SKM-1 (cell line): ENCODE measurements around the gene GSS.

ENCODE experiments used
- DNase-seq: peaks from one replicate; lab custom pipeline; 2025; ENCODE audit not compliant: unreplicated experiment; lab: John Stamatoyannopoulos, UW

GSS gene

DNA sequence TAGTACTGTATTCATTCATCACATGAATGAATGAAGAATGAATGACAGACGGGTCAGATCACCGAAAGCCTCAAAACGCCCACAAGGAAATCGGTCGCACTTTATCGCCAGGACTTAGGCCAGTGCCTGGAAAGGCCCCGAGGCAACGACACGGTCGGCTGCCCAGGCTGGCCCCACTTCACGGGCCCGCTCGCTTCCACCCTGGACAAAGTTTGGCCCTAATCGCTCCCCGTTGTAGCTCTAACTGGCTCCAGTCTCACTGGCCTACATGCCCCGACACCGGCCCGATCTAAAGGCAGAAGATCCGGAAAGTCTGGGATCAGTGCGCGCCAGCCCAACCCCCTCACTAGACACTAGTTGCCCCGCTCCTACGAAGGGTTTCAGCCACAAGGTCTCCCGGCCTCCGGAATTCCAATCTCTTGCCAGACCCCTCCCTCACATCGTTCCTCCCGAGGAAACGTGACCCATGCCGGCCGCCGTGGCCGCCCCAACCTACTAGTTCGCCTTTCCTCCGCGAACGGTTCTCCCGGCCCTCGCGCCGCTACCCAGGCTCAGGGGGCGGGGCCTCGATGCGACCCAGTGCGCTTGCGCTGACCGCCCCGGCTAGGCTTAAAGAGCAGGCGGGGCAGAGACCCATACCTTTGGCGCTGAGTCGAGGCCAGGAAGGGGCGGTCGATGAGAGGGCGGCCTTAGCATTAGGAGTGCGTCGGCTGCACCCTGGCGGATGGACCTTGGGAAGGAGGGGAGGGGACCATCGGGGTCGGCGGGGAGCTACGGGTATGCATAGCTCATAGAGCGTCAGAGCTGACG lies at the start of gene GSS, which contains the start of gene MYH7B:
TSS of gene GSS (minus strand) at position 576 of the 810 bp plus-strand sequence. CDS start 3,954 bp downstream, outside the sequence.
TSS of gene MYH7B (plus strand) at position 638 of the 810 bp plus-strand sequence. CDS start 22,138 bp downstream, outside the sequence.
- DNase-seq = peak; percentile 85

DNA sequence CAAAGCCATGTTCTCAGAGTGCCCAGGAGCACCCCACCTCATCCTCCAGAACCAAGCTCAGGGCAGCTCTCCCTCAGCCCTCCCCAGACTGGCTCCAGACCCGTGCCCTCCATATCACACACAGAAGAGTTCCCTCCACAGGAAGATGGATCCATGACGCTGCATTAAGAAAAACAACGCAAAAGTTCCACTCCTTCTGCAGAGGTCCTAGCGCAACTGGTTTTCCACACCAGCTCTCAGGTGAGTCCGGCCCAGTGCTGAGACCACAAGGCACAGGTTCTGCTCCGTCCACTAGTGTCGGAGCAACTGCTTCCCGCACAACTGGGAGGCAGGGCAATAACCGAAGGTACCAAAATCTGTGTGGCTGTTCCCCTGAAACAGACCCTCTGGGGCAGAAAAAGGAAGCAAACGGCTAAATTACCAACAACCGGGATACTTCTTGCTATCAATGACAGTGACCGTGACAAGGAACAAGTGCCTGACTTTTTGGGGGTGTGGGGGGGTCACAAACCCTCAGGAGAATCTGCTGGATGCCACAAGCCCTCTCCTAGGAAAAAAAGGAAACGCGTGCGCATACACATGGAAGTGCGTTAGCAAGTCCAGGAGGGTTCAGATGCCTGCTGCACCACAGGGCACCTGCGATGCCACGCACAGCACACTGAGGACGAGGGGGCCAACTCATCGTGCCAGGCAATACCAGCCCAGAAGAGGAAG lies 49.3 kb upstream of the GSS start:
- DNase-seq = no peak

DNA sequence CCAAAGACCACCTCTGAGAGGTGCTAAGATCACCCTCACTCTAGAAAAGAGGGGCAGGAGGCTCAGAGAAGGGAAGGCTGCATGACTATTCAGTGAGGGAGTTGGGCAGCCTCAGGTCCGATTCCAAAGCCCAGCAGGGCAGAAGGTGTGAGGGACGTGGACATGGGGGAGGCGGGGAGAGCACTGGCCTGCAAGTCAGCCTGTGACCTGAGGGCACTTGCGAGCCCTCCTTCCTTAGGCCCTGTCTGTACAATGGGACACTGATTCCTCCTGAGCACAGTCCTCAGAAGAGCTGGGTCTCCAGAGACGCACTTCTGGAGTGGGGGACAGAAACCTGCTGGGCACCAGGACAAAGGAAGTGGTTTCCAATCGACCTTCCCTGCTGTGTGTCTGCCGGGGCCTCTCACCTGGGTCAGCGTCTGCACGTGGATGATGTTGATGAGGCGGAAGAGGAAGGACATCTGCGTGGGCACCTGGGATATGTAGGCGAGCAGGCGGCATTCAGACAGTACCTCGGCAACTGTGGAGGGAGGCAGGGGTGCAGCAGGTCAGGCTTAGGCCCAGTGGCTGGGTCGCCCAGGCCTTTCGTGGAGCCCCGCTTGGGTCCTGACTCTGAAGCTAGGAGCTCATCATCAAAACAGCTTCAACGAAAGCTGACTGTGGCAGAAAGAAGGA lies 48.6 kb upstream of the GSS start:
- DNase-seq = no peak

DNA sequence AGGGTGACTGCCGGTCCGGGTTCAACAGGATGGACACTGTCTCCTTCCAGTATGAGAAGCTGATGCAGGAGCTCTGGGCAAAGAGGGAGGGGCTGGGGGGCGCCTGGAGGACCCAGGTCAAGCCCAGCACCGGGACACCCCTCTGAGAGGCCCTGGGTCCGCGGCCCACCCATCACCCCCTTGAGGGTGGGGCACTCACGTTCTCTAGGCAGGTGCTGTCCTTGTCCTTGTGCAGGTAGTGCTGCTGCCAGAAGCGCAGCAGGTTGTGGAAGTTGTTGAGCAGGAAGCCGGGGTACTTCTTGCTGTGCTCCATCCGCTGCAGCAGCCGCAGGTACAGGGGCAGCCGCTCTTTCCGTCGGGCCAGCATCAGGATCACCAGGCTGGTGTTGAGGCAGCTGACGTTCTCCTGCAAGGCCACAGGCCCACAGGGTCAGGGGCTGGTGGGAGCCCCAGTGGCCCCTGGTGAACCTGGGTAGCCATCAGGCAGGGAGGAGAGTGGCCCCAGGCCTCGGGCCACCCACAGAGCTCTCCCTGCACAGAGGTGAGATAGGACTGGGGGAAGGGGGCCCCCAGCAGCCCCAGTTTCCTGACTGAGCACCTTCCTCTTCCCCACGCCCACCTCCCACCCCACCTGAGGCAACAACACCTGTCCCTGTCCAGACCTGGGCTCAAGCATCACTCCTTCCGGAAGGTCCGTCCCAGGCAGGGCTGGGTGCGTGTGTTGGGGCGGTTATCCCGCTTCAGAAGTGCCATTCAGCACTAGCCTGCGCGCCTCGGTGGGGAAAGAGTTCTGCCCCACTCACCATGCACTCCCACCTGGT lies 47.8 kb upstream of the GSS start:
- no peak for DNase-seq

DNA sequence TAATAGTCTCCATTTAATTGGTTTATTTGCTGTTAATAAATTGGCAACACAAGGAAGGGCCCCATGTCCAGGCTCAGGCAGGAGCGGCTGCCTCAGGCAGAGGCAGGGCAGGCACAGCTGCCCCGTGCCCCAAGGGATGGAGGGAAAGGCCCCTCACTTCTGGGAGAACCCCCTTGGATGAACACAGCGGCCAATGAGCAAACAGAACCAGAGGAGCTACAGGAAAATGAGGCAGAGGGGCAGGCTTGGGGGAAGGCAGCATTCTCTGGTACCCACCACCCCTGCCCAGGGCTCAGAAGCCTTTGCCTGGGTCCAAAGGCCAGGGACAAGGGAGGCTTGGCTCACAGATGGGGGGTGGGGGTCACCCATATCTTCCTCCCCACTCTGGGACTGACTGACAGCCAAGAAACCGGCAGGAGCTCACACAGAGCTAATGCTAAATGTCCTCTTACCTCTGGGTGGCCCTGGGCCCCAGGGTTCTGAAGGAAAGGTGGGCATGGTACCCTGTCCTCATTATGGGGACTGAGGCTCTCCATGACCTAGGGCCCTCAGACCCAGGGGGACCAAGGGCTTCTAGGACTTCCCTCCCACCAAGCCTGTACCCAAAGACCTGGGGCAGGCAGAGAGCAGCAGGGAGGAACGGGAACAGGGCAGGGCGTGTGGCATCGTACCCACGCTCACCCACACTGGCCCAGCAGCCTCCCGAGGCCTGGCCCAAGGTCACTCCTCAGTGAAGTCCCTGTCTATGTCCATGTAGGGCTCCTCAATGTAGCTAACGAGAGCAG lies 47.0 kb upstream of the GSS start:
- DNase-seq = no peak

DNA sequence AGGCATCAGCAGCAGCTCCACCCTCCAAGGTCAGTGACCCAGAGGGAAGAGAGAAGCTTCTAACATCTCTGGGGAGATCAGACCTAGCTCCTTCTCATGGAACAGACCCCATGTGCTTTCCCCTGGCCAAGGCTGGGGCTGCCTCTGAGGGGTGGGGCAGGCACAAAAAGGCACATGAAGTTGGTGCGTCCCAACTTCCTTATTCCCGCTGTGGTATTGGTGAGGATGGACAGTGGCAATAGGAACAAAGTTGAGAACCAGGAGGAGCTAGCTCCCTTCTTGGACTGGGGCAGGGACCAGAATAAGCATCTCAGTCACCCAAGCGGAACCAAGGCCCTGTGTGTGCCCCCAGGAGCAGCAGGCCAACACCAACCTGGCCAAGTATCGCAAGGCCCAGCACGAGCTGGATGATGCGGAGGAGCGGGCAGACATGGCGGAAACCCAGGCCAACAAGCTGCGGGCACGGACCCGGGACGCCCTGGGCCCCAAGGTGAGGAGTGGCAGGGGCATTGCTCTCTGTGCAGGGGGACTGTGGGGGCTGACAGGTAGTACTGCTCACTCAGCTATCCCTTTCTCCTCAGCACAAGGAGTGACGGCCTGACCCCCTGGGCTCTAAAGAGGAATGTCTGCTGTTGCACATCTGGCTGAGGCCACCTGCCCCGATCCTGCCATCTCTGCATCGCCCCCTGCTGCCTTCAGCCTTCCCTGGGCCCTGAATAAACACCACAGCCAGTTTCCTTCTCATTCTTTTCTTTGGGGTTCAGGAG lies 46.2 kb upstream of the GSS start:
- DNase-seq = no peak

DNA sequence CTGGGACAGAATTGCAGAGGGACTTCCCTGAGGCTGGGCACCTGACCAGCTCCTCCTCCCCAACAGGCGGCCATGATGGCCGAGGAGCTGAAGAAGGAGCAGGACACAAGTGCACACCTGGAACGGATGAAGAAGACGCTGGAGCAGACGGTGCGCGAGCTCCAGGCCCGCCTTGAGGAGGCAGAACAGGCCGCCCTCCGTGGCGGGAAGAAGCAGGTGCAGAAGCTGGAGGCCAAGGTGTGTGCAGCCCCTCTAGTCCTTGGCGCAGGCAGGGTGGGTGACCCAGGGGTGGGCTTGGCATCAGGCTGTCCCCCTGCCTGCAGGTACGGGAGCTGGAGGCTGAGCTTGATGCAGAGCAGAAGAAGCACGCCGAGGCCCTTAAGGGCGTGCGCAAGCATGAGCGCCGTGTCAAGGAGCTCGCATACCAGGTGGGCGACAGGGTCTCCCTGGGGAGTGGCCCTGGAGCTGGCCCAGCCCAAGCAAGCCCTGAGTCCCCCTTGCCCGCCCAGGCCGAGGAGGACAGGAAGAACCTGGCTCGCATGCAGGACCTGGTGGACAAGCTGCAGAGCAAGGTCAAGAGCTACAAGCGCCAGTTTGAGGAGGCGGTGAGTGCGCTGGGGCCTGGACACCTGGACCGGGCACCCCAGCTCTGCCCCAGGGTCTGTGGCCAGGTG lies 45.5 kb upstream of the GSS start:
- no peak for DNase-seq

DNA sequence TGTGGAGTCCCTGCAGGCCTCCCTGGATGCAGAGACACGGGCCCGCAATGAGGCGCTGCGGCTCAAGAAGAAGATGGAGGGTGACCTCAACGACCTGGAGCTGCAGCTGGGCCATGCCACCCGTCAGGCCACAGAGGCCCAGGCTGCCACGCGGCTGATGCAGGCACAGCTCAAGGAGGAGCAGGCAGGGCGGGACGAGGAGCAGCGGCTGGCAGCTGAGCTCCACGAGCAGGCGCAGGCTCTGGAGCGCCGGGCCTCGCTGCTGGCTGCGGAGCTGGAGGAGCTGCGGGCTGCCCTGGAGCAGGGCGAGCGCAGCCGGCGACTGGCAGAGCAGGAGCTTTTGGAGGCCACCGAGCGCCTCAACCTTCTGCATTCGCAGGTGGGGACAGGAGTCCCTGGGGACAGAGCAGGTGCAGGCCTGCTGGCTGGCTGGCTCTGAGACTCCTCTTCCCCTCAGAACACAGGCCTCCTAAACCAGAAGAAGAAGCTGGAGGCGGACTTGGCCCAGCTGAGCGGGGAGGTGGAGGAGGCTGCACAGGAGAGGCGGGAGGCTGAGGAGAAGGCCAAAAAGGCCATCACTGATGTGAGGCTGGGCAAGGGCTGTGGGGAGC lies 44.8 kb upstream of the GSS start:
- DNase-seq = no peak

DNA sequence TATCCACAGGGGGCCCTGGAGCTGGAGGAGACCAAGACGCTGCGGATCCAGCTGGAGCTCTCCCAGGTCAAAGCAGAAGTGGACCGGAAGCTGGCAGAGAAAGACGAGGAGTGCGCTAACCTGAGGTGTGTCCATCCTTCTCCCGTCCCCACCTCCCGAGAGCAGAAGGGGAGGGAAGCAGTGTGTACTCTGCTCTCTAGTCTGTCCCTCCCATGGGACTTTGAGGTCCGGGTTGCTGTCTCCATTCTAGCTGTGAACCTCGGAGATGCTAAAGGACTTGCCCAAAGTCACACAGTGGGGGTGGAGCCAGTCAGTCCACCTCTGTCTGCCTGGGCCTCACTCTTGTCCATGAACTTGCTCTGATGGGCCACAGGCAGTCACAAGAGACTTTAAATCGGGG lies 44.2 kb upstream of the GSS start:
- no peak for DNase-seq

DNA sequence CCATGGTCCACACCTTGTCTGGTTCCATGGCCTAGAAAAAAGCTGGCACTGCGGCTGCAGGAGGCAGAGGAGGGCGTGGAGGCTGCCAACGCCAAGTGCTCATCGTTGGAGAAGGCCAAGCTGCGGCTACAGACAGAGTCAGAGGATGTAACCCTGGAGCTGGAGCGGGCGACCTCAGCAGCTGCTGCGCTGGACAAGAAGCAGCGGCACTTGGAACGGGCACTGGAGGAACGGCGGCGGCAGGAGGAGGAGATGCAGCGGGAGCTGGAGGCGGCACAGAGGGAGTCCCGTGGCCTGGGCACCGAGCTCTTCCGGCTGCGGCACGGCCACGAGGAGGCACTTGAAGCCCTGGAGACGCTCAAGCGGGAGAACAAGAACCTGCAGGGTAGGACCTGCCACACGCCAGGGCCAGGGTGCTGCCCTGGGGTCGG lies 43.4 kb upstream of the GSS start:
- DNase-seq = no peak

DNA sequence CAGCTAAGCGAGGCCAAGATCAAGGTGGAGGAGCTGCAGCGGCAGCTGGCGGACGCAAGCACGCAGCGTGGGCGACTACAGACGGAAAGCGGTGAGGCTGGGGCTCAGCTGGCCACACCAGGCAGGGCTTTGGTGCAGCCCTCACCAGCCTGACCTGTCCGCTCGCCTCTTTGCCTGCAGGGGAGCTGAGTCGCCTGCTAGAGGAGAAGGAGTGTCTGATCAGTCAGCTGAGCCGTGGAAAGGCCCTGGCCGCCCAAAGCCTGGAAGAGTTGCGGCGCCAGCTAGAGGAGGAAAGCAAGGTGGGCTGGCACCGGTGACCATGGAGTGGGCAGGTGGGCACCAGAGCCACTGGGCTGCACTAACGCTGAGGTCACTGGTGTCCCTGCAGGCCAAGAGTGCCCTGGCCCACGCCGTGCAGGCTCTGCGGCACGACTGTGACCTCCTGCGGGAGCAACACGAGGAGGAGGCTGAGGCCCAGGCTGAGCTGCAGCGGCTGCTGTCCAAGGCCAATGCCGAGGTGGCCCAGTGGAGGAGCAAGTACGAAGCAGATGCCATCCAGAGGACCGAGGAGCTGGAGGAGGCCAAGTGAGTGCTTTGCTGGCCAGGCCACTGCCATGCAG lies 42.8 kb upstream of the GSS start:
- no peak for DNase-seq

DNA sequence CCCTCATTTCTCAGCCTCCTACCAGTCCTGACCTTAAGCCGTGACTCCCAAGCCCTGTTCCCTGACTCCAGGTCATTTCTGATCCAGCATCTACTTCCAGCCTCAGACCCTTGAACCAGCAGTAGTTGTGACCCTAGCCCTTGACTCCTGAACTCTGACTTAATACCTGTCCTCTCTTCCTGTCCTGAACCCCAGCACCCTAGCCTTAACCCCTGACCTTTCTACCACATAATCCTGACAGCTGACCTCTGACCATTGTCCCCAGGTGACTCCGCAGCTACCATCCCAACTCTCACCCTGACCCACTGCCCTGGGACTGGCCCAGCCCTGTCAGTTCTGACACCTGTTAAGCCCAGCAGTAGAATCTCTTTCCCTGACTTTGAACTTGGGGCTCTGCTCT lies 42.2 kb upstream of the GSS start:
- no peak for DNase-seq

DNA sequence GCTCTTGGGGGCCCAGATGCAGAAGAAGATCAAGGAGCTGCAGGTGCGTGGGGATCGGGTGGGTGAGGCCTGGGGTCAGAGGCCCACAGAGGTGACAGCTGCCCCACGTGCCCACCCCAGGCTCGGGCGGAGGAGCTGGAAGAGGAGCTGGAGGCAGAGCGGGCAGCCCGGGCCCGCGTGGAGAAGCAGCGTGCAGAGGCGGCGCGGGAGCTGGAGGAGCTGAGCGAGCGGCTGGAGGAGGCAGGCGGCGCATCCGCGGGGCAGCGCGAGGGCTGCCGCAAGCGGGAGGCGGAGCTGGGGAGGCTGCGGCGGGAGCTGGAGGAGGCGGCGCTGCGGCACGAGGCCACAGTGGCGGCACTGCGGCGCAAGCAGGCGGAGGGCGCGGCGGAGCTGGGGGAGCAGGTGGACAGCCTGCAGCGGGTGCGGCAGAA lies 41.5 kb upstream of the GSS start:
- no peak for DNase-seq

DNA sequence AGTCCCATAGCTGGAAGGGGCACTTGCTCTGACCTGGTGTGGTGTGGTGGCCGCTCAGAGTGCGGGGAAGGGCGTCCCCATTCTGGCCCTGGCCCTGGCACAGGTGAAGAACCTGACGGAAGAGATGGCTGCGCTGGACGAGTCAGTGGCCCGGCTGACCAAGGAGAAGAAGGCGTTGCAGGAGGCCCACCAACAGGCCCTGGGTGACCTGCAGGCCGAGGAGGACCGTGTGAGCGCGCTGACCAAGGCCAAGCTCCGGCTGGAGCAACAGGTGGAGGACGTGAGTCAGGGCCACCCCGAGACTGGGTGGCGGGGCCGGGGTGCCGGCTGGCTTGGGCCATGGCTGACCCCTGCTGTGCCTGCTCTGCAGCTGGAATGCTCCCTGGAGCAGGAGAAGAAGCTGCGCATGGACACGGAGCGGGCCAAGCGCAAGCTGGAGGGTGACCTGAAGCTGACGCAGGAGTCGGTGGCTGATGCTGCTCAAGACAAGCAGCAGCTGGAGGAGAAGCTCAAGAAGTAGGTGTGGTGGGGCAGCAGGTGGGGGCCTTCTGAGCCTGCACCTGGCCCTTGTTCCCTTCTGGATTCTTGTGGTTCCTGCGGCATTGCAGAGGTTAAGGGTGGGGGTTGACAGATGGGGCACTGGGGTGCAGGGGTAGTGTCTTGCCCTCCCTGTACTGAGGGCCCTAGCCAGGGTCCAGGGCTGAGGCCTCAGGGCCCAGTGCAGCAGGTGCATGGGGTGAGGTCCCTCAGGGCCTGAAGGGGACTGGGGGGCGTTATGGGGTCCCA lies 40.8 kb upstream of the GSS start:
- no peak for DNase-seq

DNA sequence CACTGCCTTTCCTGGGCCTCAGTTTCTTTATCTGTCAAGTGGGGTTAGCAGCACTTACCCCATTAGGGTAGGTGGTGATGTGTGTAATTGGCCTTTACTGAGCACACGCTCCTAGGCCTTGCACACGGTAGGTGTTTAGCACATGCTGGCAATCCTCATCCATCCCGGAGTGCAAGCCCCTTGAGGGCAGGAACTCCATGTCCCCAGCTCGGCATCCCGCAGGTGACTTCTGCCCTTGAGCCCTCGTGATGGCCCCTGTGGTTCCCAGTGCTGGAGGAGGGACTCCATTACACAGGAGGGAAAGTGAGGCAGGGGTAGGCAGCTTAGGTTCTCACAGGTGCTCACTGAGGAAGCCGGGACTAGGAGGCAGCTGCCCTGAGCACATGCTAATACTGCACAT lies 40.1 kb upstream of the GSS start:
- DNase-seq = no peak

DNA sequence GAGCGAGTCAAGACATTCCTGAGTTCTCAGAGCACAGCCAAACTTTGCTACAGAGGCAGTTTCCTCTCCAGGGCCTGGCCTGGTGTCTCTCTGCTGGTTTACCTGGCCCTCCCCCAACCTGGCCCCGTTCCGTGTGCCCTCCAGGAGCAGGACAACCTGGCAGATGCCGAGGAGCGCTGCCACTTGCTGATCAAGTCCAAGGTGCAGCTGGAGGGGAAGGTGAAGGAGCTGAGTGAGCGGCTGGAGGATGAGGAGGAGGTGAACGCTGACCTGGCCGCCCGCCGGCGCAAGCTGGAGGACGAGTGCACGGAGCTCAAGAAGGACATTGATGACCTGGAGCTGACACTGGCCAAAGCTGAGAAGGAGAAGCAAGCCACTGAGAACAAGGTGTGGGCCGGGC lies 39.6 kb upstream of the GSS start:
- no peak for DNase-seq

DNA sequence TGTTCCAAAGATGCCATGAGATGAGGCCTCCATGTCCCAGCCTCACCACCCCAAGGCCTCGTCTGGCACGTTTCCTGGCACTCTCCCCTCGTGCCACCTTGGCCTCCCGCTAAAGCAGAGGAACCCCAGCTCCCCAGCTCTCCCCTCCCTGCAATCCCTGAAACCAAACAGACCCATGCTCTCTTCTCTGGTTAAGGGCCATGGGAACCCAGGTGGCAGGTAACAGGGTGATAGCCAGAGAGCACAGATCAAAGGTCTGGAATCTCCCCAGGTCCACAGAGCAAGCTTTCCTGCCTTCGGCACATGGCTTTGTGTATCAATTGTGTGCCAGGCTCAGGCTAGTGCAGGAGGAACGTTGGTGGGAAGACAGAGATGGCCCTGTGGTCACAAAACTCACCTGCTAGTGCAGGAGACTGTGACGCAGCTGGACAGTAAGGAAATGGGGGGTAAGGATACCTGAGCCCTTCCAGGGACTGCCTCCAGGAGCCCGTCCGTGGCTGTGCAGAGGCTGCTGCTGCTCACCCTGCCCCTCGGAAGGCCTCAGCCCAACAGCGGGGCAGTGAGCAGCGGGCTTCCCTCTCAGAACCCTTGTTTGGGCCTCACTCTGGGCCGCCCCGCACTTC lies 39.0 kb upstream of the GSS start:
- DNase-seq = no peak
